ENCODE data around the gene ACAD8. TPM values are rescaled to one million over a fixed set of nuclear protein-coding genes. Genes with fewer than 3 reads are reported as not detected.

ACAD8 gene
- total RNA-seq, 1 donor from 2014 or later = 20.0 TPM

- Histone ChIP-seq H3K27me3 (ENCODE audit: control insufficient read depth, insufficient read depth, low read length) (no peaks in the 10 kb centered on the region), H3K4me3 (ENCODE audit: low read depth, low read length) (no peak overlapping the region), H3K36me3 (ENCODE audit: control insufficient read depth, insufficient read depth, low read length) (no peaks in the 10 kb centered on the region)
- no peak for TF ChIP-seq CTCF (IDR thresholded peaks at IDR 0.05; ENCODE audit: insufficient read depth, low read length, poor library complexity, severe bottlenecking)
- no peak for DNase-seq (ENCODE audit: low read depth)
Observed at GRCh38 chr11:134312223-134312622, 58.9 kb downstream of the ACAD8 start.

- no peaks in the 10 kb centered on the region for H3K27me3 ChIP-seq (ENCODE audit: control insufficient read depth, insufficient read depth, low read length)
- DNase-seq (ENCODE audit: low read depth) = no peak
- H3K36me3 ChIP-seq (ENCODE audit: control insufficient read depth, insufficient read depth, low read length) = no peaks in the 10 kb centered on the region
- no peak overlapping the region for H3K4me3 ChIP-seq (ENCODE audit: low read depth, low read length)
- TF ChIP-seq CTCF (IDR thresholded peaks at IDR 0.05; ENCODE audit: insufficient read depth, low read length, poor library complexity, severe bottlenecking) = no peak
Observed at GRCh38 chr11:134312807-134313206, 59.4 kb downstream of the ACAD8 start.

- Histone ChIP-seq H3K4me3 (ENCODE audit: low read depth, low read length) (no peak overlapping the region), H3K27me3 (ENCODE audit: control insufficient read depth, insufficient read depth, low read length) (no peaks in the 10 kb centered on the region), H3K36me3 (ENCODE audit: control insufficient read depth, insufficient read depth, low read length) (no peaks in the 10 kb centered on the region)
- TF ChIP-seq CTCF (IDR thresholded peaks at IDR 0.05; ENCODE audit: insufficient read depth, low read length, poor library complexity, severe bottlenecking) = no peak
- DNase-seq (ENCODE audit: low read depth) = no peak
Observed at GRCh38 chr11:134313379-134313778, 60.0 kb downstream of the ACAD8 start.

- Histone ChIP-seq H3K4me3 (ENCODE audit: low read depth, low read length) (no peak overlapping the region), H3K36me3 (ENCODE audit: control insufficient read depth, insufficient read depth, low read length) (no peaks in the 10 kb centered on the region), H3K27me3 (ENCODE audit: control insufficient read depth, insufficient read depth, low read length) (no peaks in the 10 kb centered on the region)
- TF ChIP-seq CTCF (IDR thresholded peaks at IDR 0.05; ENCODE audit: insufficient read depth, low read length, poor library complexity, severe bottlenecking) = no peak
- no peak for DNase-seq (ENCODE audit: low read depth)
Observed at GRCh38 chr11:134313821-134314607, 60.6 kb downstream of the ACAD8 start.

Other genes starting within 250 kb of the ACAD8 start
- 24.6 and 28.0 TPM in 2 replicates for gene JAM3, start 184.5 kb upstream of the ACAD8 start, total RNA-seq
- 9.7 and 18.6 TPM in 2 replicates for gene NCAPD3, start 29.6 kb upstream of the ACAD8 start, total RNA-seq
- gene VPS26B, start 28.9 kb upstream of the ACAD8 start, total RNA-seq = 26.9 and 28.6 TPM in 2 replicates
- 77.1 and 89.4 TPM in 2 replicates for gene THYN1, start 216 bp upstream of the ACAD8 start, total RNA-seq
- 0.75 and 1.2 TPM in 2 replicates for gene GLB1L3, start 22.8 kb downstream of the ACAD8 start, total RNA-seq
- 14.8 and 16.3 TPM in 2 replicates for gene GLB1L2, start 78.4 kb downstream of the ACAD8 start, total RNA-seq
- gene B3GAT1, start 158.7 kb downstream of the ACAD8 start, total RNA-seq = 0.48 and 0.71 TPM in 2 replicates